ENCODE results near the gene RAB11FIP3. TPM values are rescaled to one million over a fixed set of nuclear protein-coding genes. Genes with fewer than 3 reads are reported as not detected.
"Not testable (repeated sequence)": the region's sequence is repeated elsewhere in the genome, so short reads cannot be mapped to it uniquely, and the experiment has no call there.

RAB11FIP3 gene, protein sequence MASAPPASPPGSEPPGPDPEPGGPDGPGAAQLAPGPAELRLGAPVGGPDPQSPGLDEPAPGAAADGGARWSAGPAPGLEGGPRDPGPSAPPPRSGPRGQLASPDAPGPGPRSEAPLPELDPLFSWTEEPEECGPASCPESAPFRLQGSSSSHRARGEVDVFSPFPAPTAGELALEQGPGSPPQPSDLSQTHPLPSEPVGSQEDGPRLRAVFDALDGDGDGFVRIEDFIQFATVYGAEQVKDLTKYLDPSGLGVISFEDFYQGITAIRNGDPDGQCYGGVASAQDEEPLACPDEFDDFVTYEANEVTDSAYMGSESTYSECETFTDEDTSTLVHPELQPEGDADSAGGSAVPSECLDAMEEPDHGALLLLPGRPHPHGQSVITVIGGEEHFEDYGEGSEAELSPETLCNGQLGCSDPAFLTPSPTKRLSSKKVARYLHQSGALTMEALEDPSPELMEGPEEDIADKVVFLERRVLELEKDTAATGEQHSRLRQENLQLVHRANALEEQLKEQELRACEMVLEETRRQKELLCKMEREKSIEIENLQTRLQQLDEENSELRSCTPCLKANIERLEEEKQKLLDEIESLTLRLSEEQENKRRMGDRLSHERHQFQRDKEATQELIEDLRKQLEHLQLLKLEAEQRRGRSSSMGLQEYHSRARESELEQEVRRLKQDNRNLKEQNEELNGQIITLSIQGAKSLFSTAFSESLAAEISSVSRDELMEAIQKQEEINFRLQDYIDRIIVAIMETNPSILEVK
- 25.0 TPM for polyA plus RNA-seq (2013, experiment 1 of 2; ENCODE audit: insufficient read length)
- polyA plus RNA-seq (2013, experiment 2 of 2; ENCODE audit: insufficient read length) = 25.1 TPM

DNA sequence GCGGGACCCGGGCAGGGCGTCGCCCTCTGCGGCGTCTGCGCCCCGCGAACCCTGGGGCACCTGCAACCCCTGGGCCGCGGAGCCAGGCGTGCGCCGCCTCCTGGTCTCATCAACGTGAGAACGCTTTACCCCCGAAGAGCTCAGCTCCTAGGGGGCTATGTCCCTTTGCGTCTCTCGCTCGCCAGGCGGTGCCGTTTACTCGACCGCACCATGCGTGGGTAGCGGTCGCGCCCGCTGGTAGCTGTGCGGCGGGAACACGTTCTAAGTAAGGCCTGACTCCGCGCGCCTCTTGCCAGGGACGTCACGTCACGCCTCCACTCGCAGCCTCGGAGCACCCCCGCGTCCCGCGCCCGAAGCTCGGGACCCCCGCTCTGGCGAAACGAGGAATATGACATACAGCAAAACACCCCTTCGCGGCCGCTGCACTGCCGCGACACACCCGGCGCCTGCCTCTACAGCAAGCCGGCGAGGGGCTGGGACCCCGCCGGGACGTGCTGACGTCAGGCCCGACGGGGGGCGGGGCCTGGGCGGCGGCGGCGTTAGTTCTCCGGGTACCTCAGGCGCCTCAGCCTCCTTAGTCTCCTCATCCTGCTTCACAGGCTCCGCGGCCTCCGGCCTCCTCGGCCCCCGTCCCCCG is at the start of gene RAB11FIP3:
RAB11FIP3 (plus strand) TSS at position 568 of the 637 bp plus-strand sequence. CDS start 358 bp downstream, outside the sequence.
- peak; percentile 80 for DNase-seq

DNA sequence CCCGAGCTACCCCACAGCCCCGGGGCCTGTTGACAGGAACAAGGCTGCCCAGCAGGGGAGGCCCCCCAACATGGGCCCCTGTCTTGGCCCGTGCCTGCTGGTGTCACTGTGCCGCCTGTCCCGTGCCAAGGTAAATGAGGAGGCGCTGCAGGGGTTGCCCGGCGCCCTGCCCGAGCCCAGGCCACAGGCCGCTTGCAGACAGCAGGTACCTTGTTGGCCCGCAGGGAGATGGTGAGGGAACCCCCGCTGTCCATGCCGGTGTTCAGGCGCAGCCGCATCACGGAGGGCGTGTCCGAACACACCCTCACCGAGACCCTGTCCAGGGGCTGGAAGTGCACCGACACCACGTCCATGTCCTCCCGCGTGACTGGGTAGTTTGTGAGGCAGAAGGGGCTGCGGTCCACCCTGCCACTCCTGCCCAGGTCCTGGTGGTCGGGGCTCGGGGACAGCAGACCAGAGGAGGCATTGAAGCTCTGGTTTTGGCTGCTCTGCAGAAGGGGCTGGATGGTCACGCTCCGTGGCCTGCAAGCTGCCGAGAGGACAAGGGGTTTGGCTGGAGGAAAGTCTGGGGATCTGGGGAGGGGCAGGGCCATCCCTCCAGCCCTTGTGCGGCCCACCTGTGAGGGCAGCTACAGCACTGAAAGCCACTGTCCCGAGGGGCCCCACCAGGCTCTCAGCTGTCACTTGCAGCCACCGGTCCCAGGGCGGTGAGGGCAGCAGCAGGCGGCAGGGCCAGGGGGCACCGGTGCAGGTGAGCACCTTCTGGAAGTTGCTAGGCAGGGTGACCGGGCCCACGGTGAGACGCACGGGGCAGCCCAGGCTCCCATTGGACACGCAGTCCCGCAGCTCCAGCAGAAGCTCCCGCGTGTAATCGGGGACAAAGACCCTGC is 49.3 kb upstream of the RAB11FIP3 start:
- DNase-seq = no peak

DNA sequence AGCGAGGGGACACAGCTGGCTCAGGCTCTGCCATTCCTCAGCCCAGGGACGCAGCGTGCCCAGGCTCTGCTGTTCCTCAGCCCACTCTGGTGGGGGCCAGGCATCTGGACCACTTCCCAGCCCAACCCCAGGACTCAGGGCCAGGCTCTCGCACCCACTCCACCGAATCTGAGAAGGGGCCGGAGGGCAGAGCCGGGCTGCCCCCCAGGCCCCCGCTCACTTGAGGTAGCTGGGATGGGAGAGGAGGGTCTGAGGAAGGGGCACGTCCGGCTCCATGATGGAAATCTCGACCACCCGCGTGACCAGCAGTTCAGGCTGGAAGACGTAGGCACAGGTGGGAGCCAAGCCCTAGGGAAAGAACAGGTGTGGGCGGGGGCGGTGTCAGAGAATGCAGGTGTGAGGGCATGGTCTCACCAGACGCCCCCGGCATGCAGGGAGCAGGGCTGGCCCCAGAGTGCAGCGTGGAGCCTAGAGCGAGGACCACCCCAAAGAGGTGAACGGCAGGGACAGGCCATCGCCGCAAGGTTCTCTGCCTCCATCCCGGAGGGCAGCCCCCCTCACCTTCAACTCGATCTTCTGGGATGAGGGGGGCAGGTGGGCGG is 48.5 kb upstream of the RAB11FIP3 start:
- DNase-seq = no peak

DNA sequence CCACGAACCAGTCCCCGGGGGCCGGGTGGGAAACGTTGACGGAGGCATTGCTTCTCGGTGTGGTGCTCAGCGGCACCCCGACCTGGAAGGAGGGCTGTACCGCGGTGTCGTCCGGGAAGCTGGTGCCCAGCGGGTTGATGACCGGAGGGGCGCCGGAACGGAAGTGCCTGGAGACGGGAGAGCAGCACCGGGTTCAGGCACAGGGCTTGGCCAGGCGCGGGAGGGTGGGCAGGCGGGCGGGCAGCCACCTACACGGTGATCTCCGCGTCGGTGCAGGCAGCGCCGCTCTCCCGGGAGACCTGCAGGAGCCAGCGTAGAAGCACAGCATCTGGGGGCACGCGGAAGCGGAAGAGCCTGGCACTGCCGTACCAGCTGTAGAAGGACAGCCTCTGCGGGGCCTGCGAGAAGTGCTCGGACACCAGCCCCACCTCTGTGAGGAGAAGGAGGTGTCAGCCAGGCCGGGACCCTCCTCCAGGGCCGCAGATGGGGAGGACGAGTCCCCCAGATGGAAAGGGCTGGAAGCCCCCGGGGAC is 48.0 kb upstream of the RAB11FIP3 start:
- DNase-seq = no peak

DNA sequence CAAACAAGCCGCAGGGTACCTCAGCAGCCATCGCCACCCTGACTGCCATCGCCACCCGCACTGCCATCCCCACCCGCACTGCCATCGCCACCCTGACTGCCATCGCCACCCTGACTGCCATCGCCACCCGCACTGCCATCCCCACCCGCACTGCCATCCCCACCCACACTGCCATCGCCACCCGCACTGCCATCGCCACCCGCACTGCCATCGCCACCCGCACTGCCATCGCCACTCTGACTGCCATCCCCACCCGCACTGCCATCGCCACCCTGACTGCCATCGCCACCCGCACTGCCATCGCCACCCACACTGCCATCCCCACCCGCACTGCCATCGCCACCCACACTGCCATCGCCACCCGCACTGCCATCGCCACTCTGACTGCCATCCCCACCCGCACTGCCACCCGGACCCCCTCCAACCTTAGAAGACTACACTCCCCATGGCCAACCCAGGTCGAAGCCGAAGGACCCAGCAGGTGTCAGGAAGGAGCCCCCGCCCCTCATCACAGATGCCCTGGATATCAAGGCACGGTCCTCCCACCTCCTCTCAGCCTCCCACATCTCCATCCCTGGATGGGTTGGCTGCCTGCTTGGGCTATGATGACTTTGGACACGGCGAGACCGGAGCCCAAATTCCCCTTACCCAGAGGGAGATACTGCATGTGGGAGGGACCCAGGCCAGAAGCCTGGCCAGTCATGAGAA is 47.2 kb upstream of the RAB11FIP3 start:
- not testable (repeated sequence) for DNase-seq

DNA sequence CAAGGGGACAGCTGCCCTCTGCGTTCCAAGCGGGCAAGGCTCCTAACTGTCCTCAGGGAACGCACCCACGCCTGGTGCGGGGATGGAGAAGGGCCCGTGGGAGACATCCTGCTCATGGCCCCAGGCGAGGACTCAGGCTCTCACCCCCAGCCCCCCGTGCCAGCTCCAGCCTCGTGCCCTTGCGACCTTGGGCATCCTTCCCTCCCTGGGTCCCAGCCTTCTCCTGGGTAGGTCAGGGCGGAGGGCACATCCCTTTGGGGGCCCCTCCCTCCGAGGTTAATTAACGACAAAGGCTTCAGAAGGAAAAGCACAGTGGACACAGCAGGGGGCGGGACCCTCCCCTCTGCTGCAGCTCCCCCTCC is 46.6 kb upstream of the RAB11FIP3 start:
- DNase-seq = no peak

DNA sequence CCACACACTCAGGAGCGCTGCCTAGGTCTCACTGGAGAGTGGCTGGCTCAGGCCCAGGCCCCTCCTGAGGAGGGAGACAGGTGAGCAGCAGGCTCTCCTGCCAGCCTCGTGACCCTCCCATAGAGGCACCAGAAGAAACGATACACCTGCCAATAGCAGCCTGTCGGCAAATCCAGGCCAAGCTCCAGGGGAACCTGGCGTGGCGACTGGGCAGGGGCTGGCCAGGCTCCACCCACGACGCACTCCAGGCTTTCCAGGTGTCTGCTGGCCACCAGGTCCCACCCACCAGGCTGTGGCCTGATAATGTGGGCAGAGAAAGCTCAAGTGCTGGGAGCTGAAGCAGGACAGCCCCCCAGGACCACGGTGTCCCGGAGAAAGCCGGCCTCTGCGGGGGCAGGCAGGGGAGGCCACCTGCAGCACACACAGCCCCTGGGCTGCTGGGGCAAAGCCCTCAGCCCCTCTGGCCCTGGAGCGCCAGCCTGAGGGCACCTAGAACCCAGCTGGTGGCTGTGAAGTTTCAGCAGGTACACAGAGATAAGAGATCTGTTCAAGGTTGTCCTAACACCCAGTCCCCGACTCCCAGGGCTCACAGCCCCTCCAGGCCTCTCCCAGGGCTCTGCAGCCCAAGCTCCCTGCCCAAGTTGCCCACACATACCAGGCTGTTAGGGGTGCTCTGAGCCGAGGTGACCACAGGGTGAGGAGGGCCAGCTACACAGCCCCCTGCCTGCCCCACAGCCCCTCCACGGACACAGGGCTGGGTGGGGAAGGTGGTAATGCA is 46.1 kb upstream of the RAB11FIP3 start:
- DNase-seq = no peak

DNA sequence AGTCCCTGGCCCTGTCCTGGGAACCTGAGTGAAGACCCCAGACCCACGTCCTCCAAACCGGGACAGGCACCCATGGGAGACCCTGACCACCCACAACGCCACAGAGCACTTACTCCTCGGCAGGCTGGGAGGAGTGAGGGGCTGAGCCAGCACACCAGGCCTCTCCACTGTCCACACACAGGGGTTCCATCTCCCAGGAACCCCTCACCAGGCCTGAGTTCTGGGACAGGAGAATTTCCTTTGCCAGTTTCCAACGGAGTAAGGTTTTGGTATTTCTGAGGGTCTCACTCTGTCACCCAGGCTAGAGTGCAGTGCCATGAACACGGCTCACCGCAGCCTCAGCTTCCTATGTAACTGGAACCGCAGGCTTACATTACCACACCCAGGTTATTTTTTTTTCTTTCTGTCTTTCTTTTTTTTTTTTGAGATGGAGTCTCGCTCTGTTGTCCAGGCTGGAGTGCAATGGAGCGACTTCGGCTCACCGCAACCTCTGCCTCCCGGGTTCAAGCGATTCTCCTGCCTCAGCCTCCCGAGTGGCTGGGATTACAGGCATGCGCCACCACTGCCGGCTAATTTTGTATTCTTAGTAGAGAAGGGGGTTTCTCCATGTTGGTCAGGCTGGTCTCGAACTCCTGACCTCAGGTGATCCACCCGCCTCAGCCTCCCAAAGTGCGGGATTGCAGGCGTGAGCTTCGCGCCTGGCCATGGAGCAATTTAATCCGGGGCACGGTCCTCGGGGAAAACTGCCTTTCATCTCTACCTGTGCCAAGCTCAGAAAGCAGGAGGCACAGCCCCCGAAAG is 45.3 kb upstream of the RAB11FIP3 start:
- no peak for DNase-seq

DNA sequence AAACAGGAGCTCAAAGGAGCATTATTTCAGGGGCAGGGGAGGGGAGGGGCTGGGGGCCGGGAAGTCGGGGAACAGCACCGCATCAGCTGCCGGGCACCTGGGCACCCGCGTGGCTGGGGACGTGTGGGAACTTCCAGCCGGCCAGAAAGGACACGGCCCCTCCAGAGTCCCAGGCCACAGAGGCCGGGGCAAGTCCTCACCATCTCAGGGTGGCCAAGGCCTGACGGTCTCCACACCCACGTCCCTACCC is 44.8 kb upstream of the RAB11FIP3 start:
- no peak for DNase-seq

DNA sequence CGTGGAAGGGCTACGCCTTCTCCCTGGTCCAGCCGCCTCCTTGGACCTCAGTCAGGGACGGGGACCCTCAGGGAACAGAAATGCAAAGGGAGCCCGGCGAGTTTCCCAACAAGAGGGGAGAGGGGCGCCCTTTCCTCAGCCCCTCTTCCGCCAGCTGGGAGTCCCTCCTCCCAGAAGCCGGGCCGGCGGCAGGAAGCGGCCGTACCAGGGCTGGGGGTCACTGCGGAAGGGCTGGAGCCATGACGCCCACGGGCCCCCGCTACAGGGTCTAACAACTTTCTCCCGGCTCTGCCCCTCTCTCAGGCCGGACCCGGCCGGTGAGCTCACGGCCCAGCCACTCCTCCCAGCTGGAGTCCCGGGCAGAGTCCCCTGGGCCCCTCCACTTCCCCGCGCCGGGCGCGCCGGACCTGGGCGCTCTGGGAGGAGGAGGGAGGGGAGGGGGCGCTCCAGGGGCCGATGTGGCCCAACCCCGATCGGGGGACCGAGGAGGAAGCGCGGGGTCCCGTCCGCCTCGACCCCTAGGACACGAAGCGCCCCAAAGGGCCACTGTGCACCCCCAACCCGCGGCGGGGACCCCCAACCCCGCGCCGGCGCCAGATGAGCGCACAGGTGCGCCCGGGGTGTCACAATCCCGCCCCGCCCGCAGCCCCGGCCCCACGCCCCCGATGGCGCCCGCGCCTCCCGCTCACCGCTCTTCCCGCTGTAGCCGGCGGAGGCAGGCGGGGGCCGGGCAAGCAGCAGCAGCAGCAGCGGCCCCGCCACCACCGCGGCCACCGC is 44.2 kb upstream of the RAB11FIP3 start:
- no peak for DNase-seq

DNA sequence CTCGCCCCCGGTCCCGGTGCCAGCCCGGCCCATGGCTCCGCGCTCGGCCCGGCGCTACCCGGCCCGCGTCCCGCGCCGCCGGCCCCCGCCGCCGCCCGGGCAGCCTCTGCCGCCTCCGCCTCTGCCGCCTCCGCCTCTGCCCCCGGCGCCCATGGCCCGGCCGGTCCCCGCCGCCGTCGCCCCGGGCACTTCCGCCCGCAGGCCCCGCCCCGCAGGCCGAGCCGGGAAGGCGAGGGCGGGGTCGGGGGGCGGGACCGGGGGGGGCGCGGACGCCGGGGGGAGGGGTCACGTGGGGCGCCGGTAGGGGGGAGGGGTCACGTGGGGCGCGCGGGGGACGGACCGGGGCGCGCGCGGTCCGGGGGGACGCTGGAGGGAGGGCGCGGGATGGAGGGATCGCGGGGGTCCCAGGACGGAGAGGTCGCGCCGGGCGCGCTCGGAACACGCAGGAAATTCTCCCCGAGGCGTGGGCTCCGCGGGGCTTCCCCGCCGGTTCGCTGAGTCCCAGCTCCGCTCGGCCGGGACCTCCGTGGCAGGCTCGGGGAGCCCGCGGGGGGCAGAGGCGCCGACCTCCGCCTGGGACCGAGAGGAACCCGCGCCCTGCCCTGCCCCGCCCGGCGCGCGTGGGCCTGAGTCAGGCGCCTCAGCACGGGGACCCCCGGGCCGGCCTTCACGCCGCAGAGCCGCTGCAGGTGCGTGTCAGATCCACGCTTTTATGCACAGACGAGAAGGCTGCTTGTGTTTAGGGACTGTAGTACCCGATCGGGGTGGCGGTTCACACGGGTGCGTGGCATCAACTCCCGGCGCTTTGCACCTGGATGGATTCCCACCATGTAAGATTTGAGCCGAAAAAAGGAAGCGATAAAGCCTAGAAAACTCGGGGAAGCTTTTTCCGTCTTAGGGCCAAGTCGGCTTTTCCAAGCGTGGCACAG is 43.4 kb upstream of the RAB11FIP3 start, which contains the start of gene PGAP6:
PGAP6 (minus strand) TSS at position 190 of the 929 bp plus-strand sequence; CDS start at position 33, 157 bp downstream.
- peak; percentile 63 for DNase-seq

DNA sequence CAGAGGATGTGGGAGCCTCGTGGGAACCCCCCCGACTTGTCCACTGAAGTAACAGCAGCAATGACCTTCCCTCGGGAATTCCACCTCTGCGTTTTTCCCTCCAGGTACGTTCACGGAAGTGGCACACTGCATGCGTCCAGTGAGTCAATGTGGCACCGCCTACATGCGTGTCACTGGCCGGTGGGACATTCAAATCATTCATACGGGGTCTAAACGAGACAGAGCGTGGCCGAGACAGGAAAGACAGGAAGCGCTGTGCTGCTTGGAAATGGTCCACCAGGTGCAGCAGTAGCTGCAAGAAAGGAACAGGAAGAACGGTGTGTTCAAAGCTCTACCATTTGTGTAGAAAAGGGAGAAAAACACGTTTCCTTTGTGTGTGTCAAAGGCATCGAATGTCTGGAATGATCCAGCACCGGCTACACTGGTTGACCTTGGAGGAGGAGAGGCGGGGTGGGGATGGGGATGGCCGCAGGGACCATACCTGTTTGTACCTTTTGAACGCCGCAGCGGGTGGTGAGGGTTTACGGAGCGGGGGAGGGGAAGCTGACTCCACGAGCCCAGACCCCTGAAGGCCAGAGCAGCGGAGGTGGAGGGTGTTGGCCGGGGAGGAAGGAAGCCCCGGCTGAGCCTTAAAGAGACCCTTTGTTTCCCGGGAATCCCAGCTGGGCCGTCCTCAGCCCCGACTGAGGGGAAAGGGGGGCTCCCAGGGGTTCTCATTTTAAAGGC is 42.0 kb upstream of the RAB11FIP3 start:
- DNase-seq = no peak

DNA sequence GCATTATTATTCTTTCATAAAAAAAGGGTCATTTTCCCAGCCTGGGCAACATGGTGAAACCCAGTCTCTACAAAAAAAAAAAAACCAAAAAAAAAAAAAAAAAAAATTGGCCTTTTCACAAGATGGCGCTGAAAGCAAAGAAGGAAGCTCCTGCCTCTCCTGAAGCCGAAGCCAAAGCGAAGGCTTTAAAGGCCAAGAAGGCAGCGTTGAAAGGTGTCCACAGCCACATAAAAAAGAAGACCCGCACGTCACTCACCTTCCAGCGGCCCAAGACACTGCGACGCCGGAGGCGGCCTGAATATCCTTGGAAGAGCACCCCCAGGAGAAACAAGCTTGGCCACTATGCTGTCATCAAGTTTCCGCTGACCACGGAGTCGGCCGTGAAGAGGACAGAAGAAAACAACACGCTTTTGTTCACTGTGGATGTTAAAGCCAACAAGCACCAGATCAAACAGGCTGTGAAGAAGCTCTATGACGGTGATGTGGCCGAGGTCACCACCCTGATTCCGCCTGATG is 38.8 kb upstream of the RAB11FIP3 start:
- DNase-seq = no peak

DNA sequence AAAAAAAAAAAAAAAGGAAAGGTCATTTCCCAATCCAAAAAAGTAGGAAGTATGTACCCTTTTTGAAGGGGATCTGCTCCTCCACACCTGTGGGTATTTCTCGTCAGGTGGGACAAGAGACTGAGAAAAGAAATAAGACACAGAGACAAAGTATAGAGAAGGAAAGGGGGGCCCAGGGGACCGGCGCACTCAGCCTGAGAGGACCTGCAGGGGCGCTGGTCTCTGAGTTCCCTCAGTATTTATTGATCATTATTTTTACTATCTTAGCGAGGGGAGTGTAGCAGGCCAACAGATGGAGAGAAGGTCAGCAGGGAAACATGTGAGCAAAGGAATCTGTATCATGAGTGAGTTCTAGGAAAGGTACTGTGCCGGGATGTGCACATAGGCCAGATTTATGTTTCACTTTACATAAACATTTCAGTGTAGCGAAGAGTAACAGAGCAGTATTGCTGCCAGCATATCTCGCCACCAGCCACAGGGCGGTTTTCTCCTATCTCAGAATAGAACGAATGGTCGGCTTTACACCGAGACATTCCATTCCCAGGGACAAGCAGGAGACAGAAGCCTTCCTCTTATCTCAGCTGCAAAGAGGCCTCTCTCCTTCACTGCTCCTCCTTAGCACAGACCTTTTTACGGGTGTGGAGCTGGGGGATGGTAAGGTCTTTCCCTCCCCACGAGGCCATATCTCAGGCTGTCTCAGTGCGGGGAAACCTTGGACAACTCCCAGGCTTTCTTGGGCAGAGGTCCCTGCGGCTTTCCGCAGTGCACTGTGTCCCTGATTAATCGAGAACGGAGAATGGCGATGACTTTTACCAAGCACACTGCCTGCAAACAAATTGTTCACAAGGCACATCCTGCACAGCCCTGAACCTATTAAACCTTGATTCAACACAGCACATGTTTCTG is 37.4 kb upstream of the RAB11FIP3 start:
- DNase-seq = not testable (repeated sequence)

DNA sequence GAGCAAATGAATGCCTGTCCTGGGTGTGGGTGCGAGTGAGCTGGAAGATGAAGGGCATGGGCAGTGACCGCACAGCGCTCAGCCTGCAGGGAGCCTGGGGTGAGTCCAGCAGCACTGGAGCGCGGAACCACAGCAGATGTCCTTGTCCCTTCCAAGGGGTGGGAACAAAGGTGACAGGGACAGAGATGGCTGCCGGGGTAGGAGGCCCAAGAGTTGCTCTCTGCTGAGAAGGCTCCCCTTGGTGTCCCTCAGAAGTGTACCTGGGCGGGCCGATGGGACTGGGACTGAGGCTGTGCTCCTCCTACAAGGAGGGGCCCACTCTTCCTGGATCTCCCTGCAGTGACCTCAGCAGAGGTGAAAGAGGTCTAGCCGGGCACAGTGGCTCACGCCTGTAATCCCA is 36.1 kb upstream of the RAB11FIP3 start:
- DNase-seq = no peak

All from fibroblast of skin of abdomen (primary cell).